ENCODE results near the gene FLT1. TPM values are rescaled to one million over a fixed set of nuclear protein-coding genes. Genes with fewer than 3 reads are reported as not detected.

Gene FLT1
- total and polyA plus RNA-seq, 7 donors: 9.0 to 38.6 (median 15.6) TPM

- peaks cover 2 to 4% of the 10 kb centered on the region in 2 donors for H3K36me3 ChIP-seq (ENCODE audit: insufficient read depth in 1 of 2, low read depth in 1 of 2)
- H3K4me1 ChIP-seq: no peaks in the 10 kb centered on the region
- ATAC-seq (no peak), DNase-seq (no peak)
- no peak overlapping the region for H3K27ac ChIP-seq
- no peaks in the 10 kb centered on the region for H3K9me3 ChIP-seq
- no peaks in the 10 kb centered on the region for H3K27me3 ChIP-seq (ENCODE audit: insufficient read depth in 3 of 3, low read length in 2 of 3)
- intact Hi-C loops (cut with DNase I): no loop called here
- 88 to 91% (median 90%) methylated on average over 6 of the region's 6 CpGs for WGBS, 3 donors
- no peak for TF ChIP-seq CTCF (IDR thresholded peaks at IDR 0.05)
- no peak overlapping the region for H3K4me3 ChIP-seq
These were observed 243.5 kb downstream of the FLT1 start for GRCh38 chr13:28251466-28251865.

DNA sequence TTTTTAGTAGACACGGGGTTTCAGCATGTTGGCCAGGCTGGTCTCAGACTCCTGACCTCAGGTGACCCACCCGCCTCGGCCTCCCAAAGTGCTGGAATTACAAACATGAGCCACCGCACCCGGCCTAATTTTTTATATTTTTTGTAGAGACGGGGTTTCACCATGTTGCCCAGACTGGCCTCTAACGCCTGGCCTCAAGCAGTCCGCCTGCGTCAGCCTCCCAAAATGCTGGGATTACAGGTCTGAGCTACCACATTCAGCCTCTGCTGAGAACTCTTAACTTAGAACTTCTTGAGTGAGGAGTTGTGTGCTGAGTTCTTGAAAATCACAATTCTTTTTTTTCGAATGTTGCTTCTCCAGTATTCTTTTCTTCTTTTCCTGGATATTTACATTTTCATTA, 244.4 kb downstream of the FLT1 start:
- no peak for DNase-seq
- Histone ChIP-seq H3K27ac (no peak overlapping the region), H3K27me3 (ENCODE audit: insufficient read depth in 3 of 3, low read length in 2 of 3) (no peaks in the 10 kb centered on the region), H3K36me3 (ENCODE audit: insufficient read depth in 1 of 2, low read depth in 1 of 2) (no peaks in the 10 kb centered on the region), H3K4me3 (no peak overlapping the region), H3K4me1 (no peaks in the 10 kb centered on the region), H3K9me3 (no peaks in the 10 kb centered on the region)
- intact Hi-C loops (cut with DNase I): no loop called here
- peak in 2 of 4 donors; percentile 11 to 24 for ATAC-seq
- WGBS, 3 donors: 57 to 84% (median 68%) methylated on average over 10 of the region's 10 CpGs
- TF ChIP-seq CTCF (IDR thresholded peaks at IDR 0.05): no peak

Other genes starting within 250 kb of the FLT1 start
- 100 to 1,000 TPM in 3 of 4 donors, 10 to 100 TPM in 1; 76.3 to 128 (median 122) TPM for gene POMP, start 164.0 kb upstream of the FLT1 start, total RNA-seq
- 100 to 1,000 TPM; 160 to 351 (median 247) TPM for gene POMP, start 164.0 kb upstream of the FLT1 start, polyA plus RNA-seq
- 1 to 10 TPM; 5.0 to 6.6 (median 6.0) TPM for gene SLC46A3, start 223.8 kb upstream of the FLT1 start, total RNA-seq
- 10 to 100 TPM in 1 of 3 donors, 1 to 10 TPM in 2; 2.9 to 12.7 (median 5.7) TPM for gene SLC46A3, start 223.8 kb upstream of the FLT1 start, polyA plus RNA-seq

All from psoas muscle (tissue), 8 donors.